GM10266 (cell line): ENCODE results near the gene CCDC106.
A peak's percentile ranks its signal among the peaks of the same experiment; 100 is the strongest.

Source experiments
- DNase-seq: peaks from one replicate; pipeline ENCODE4 v3.0.0; 2012; ENCODE audit errors: extremely low spot score
- CTCF ChIP-seq: IDR thresholded peaks from 2 replicates; pipeline ENCODE4 v1.5.1; 2012; ENCODE audit warnings: mild to moderate bottlenecking, low read depth; ENCODE audit not compliant: control insufficient read depth, insufficient read depth; ENCODE audit errors: missing control alignments

Gene CCDC106

GRCh38 chr19:55602104-55603001, 45.7 kb upstream of the CCDC106 start:
- TF ChIP-seq CTCF, result no peak
- DNase-seq, result no peak

- DNase-seq, result no peak
- TF ChIP-seq CTCF, result no peak
Measured at GRCh38 chr19:55603115-55603514, 44.9 kb upstream of the CCDC106 start.

- no peak for DNase-seq
- no peak for TF ChIP-seq CTCF
Measured at GRCh38 chr19:55603581-55604292, 44.3 kb upstream of the CCDC106 start.

GRCh38 chr19:55605207-55605636, 42.8 kb upstream of the CCDC106 start:
- no peak for TF ChIP-seq CTCF
- DNase-seq, result peak; percentile 98

- peak; percentile 90 for TF ChIP-seq CTCF
- peak; percentile 86 for DNase-seq
Measured at GRCh38 chr19:55605637-55606470, 42.2 kb upstream of the CCDC106 start, which contains the start of gene ZNF865. ZNF865 (plus strand) TSS chr19:55605647; CDS start chr19:55613619, 7,972 bp downstream.

GRCh38 chr19:55606471-55606787, 41.6 kb upstream of the CCDC106 start:
- no peak for TF ChIP-seq CTCF
- no peak for DNase-seq
